Urothelium cell line (cell line): Measurements from ENCODE around the gene NR2F2.

ENCODE experiments used
- DNase-seq: peaks from one replicate; pipeline ENCODE4 v3.0.0; 2011; ENCODE audit warnings: low spot score, mixed read lengths
- FAIRE-seq: peaks from 2 replicates; lab custom pipeline; 2011; peaks lifted over from hg19 to GRCh38; lab: Jason Lieb, UNC

NR2F2 gene

GRCh38 chr15:96331144-96331944 is 844 bp downstream of the NR2F2 start:
- FAIRE-seq (no peak), DNase-seq (peak; percentile 46)

- FAIRE-seq (no peak), DNase-seq (no peak)
These were observed 1.6 kb downstream of the NR2F2 start for GRCh38 chr15:96331945-96332636.

- no peak for FAIRE-seq
- no peak for DNase-seq
These were observed 2.2 kb downstream of the NR2F2 start for GRCh38 chr15:96332637-96333121.

GRCh38 chr15:96333131-96334016 is 2.9 kb downstream of the NR2F2 start:
- no peak for FAIRE-seq
- DNase-seq, result no peak

GRCh38 chr15:96334017-96334704 is 3.7 kb downstream of the NR2F2 start:
- no peak for FAIRE-seq

GRCh38 chr15:96334705-96335410 is 4.4 kb downstream of the NR2F2 start:
- FAIRE-seq, result no peak

More at GRCh38 chr15:96334017-96334704, 3.7 kb downstream of the NR2F2 start:
- no peak for DNase-seq

GRCh38 chr15:96335411-96336024 is 5.0 kb downstream of the NR2F2 start:
- FAIRE-seq (no peak), DNase-seq (no peak)

More at GRCh38 chr15:96334705-96335410, 4.4 kb downstream of the NR2F2 start:
- DNase-seq, result no peak

- FAIRE-seq (no peak), DNase-seq (no peak)
These were observed 5.7 kb downstream of the NR2F2 start for GRCh38 chr15:96336108-96336595.

- DNase-seq (no peak), FAIRE-seq (no peak)
These were observed 6.3 kb downstream of the NR2F2 start for GRCh38 chr15:96336596-96337364.

- FAIRE-seq (no peak), DNase-seq (no peak)
These were observed 7.0 kb downstream of the NR2F2 start for GRCh38 chr15:96337365-96338023.

- FAIRE-seq, result no peak
These were observed 7.7 kb downstream of the NR2F2 start for GRCh38 chr15:96338074-96338765.

GRCh38 chr15:96338766-96339618 is 8.5 kb downstream of the NR2F2 start:
- DNase-seq, result no peak
- no peak for FAIRE-seq

More at GRCh38 chr15:96338074-96338765, 7.7 kb downstream of the NR2F2 start:
- DNase-seq, result no peak

- FAIRE-seq (no peak), DNase-seq (no peak)
These were observed 9.3 kb downstream of the NR2F2 start for GRCh38 chr15:96339619-96340347.

- FAIRE-seq, result no peak
- no peak for DNase-seq
These were observed 9.8 kb downstream of the NR2F2 start for GRCh38 chr15:96340348-96340597.

- peak; percentile 57 for DNase-seq
- no peak for FAIRE-seq
These were observed 10.4 kb downstream of the NR2F2 start for GRCh38 chr15:96340598-96341512.
